GM12891 (cell line): ENCODE data around the gene CCNH.

Source experiments
- PAX5 ChIP-seq: IDR thresholded peaks from 2 replicates; pipeline ENCODE4 v1.6.1; 2011; ENCODE audit warnings: low read length, moderate library complexity, mild to moderate bottlenecking; ENCODE audit not compliant: insufficient read depth, severe bottlenecking
- POLR2A ChIP-seq: IDR thresholded peaks from 2 replicates; pipeline ENCODE4 v1.6.1; 2011; ENCODE audit warnings: low read depth, low read length, control low read depth
- POLR2AphosphoS5 ChIP-seq: IDR thresholded peaks from 2 replicates; pipeline ENCODE4 v1.6.1; 2011; ENCODE audit warnings: low read depth, low read length, control low read depth
- SPI1 ChIP-seq: IDR thresholded peaks from 2 replicates; pipeline ENCODE4 v1.6.1; 2011; ENCODE audit warnings: low read depth, low read length, control low read depth

DNA sequence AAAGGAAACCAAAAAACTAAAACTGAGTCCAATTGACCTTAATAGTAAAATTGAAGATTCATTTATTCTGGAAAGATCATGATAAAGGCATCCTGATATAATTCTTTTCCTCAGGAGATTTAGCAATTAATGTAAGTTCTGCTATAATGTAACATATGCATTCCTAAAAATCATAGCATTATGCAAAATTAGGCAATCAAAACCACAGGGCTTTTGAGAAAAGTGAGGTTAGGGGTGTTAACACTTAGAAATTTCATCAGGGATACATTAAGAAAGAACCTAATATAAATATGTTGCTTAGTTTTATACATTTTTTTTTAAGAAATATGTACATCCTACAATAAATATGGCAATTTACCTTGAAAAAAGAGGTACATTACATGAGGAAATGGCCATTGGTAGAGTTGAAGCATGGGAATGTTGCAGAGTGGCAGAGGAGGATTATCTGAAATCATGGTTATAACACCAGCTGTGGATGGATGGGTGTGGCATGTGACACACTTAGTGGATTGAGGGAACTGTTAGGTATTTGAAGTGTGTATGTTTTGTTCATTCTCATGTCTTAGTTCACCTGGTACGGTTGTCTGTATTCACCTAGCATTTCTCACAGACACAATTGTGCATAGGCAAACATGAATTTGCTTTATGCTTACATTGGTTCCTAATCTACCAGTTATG is 51.1 kb downstream of the CCNH start:
- TF ChIP-seq POLR2AphosphoS5 = no peak
- no peak for TF ChIP-seq POLR2A
- no peak for TF ChIP-seq PAX5
- TF ChIP-seq SPI1 = no peak
